GM19452 (cell line): Measurements from ENCODE around the gene FYB1.
"Not testable (repeated sequence)": the region's sequence is repeated elsewhere in the genome, so short reads cannot be mapped to it uniquely, and the experiment has no call there.

ENCODE experiments used
- ATAC-seq: cut with Tn5 transposase; IDR thresholded peaks from one replicate; pipeline ENCODE4 v1.9.1; 2021; ENCODE audit not compliant: unreplicated experiment

The FYB1 gene

DNA sequence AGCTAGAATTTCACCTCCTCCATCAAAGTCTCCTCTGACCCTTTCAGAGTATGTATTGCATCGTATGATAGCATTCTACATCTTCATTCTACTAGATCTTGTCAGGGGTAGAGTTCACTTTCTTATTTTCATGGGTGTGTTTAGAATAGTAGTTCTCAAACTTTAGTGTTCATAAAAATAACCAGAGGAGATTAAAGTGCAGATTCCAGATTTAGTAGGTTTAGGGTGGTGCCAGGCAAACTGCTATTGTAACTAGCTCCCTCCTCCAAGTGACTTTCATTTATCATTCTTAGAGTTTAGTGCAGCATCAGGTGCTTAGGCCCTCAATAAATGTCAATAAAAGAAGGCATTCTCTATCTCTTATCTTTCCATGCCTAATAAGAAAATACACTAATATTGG is 7.2 kb upstream of the FYB1 start:
- no peak for ATAC-seq

DNA sequence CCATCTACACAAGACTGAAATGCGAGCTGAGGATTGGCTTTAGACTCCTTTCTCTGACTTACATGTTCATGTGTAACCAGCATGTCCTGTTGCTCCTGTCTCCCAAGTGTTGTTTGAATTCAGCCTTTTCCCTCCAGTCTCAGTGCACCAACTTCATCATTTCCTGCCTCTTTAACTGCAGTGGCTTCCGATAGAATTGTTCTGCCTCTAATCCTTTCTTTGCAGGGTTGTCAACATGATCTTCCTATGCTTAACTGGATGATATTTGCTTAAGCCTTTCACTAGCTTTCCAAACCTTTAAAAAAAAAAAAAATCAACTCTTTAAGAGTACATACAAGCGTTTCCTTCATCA is 6.7 kb upstream of the FYB1 start:
- ATAC-seq, result no peak

DNA sequence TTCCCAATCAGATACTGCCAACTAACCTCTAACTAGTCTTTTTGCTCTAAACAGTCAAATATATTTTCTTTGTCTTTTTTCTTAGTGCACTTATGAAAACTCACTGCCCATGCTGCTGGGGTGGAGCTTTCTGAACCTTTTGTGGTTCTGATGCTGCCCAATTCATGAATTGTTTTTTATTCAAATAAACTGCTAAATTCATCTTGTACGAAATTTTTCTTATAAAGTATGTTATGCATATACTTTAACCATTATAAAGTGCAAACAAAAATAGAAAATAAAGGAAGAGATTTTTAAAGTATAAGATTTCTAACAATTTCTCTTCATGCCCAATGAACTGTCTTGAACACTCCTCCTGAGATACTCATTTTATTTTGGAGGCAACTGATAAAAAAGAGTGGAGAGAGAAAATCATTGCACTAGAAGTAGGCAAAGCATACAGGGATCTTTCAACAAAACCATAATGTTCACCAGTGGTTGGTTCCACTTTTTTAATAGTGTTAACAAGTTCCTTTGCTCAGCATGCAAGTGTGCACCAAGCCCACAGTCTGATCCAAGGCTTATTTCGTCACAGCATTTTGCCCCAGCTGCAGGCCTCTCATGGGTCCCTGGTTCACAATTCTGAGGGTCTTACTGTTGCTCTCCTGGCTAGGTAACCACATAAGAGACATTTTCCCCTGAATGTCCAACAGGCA is 6.2 kb upstream of the FYB1 start:
- no peak for ATAC-seq

DNA sequence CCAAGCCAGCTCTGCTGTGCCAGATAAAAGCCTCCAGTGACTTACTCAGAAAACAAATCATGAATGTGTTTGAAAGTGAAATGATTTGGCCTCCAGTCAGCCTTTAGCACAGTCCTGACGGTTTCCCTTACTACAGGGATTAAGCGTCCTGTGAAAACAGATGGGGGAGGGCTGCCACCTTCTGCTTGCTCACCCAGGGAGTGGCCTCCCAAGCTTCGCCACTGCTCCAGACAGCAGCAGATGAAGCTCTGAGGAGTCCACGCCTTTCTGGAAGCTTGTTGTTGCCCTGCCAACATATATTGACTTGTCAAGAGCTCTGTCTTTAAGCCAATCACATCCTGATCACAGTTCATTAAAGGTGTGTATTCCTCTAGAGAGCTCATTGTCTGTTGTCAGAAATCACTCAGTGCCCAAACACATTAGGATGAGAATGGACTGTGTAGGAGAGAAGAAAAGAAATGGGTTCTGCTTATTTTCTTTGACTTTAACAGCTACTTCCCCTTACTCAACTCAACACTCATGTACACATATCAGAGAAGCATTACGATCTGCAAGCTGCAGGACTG is 4.9 kb upstream of the FYB1 start:
- ATAC-seq, result no peak

DNA sequence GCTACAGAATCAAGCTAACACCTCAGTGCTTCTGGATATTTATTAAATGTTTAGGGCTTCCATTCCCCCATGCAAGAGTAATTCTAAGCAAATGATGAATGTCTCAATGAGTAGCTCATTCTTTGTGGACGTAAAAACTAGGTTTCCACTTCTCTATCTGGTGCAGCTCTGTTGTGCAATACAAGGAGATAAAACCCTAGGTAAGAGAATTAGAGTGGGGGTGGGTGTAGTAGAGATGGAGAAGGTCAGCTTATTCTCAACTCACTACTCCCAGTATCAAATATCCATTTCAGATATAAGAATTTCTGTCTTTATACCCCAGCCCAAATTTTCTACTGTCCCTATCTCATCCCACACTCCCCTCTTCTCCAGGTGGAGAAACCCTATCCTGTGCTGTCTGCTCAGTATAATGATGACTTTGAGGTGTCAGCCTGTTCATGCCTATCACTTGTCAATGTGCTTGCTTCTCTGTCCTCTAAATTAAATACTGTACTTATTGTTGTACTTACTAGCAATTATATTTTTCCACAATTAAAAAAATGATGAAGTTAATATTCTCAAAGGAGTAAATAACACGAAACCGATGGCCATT is 4.3 kb upstream of the FYB1 start:
- no peak for ATAC-seq

DNA sequence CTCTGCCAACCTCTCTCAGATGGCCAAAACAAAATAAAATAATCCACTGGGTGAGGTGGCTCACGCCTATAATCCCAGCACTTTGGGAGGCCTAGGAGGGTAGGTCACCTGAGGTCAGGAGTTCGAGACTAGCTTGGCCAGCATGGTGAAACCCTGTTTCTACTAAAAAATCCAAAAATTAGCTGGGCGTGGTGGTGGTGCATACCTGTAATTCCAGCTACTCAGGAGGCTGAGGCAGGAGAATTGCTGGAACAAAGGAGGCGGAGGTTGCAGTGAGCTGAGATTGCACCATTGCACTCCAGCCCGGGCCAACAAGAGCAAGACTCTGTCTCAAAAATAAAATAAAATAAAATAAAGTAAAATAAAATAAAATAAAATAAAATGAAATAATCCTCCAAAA is 2.3 kb upstream of the FYB1 start:
- ATAC-seq, result not testable (repeated sequence)

DNA sequence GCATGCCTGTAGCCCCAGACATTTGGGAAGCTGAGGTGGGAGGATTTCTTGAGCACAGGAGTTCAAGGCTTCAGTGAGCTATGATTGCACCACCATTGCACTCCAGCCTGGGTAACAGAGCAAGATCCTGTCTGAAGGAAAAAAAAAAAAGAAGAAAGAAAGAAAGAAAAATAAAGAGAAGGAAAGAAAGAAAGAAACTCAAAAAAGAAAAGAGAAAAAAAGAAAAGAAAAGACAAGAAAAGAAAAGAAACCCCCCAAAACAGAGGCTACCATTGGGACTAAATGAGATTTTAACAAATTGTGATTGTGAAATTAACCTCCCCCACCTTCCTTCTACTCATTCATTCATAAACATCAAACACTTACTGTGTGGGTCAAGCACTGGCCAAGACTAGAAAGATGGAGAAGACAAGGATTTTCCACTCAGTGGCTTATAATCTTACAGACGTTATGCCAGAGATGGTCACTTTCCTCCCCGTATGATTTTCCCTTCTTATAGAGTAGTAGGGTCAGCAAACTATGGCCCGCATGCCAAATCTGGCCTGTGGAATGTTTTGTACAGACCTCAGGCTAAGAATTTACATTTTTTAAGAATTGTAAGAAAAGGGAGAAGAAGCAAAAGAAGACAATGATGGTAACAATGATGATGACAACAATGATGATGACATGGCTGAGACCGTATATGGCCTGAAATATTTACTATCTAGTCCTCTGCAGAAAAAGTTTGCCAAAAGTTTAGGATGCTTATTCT is 1.1 kb upstream of the FYB1 start:
- no peak for ATAC-seq

DNA sequence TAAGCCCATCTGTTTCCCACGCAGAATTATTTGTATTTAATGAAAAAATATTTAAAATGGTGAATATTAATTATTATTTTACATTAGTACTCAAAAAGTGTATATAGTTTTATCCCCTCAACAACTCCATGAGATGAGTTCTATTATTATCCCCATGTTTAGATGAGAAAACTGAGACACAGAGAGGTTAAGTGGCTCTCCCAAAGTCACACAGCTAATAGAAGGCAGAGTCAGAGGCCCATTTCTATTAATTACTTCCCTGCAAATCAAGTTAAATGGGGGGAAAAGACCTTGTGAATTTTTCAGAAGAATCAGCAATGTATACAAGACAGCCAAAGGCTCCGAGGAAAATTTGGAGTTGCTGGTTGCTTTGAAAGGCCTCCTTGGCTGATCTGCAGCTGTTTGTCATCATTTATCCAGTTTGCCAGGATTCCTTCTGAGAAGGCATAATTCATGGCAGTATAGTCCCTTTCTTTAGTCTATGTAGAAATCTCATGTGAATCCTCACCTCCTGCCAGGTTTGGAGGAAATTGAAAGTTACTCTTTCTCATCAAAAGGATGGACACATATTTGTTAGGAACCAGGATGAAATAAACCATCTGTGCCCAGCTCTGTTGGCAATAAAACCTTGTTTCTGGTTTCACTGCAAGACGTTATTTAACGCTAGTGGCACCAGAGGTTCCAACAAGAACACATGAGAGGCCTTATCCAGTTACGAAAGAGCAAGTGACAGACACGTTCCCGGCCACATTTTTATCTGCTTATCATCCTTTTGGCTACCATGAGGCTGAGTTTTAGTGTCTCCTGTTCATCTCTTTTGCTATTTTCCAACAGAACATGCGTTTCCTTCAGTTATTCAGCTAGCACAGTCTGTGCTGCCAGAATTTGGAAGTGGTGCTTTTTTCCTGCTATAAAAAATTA is 621 bp downstream of the FYB1 start:
- no peak for ATAC-seq

DNA sequence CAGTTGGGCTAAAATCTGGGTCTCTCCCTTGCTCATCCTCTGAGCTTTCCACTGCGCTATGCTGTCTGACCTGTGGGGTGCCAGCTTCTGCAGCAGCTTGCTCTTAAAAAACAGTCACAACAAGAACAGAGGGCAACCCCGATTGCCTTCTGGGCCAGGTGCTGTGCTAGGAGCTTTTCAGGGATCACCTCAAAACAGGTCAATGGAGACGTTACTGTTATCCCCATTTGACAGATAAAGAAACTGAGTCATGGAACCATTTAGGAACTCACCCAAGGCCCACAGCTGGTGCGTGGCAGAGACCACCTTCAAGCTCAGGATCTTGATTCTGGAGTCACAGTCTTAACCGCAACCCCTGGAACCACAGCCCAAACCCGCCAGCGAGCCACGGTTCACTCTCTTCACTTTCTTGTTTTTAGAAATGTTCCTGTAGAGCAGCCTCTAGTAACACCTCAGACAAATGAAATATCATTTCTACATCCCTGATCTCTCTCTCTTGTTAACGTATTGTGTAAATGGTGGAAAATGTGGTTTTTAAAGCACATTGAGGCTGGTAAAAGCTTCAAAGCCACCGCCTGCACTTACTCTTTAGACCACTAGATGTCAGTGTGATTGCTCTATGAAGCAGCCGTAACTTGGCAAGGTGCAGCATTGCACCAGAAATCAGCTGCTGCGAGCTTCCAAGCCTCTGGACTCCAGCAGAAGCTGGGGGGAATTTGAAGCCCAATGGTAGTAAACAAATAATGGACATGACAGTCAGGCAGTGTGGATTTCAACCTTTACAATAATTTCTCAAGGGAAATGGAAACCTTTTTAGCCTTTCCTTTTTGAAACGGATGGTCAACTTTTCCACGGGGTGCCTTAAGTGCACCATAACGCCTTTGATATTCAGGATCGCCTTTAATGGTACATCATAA is 1.7 kb downstream of the FYB1 start:
- ATAC-seq, result peak; percentile 84

DNA sequence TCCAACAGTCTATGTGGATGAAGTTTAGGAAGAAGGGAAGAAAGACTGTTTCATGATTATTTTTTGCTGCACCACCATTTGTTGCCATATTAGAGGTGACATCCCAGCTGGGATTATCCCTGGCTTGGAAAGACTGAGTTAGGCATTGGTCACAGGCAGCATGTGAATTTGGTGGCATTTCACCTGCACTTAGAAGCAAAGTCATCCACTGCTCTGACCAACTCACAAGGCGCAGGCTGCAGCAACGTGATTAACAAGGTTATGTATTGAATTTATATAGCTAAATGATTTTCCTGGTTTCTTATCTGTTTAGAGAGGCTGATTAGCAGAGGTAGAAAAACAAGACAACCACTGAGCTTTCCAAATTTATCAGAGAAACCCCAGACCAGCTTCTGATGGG is 2.7 kb downstream of the FYB1 start:
- ATAC-seq, result no peak

DNA sequence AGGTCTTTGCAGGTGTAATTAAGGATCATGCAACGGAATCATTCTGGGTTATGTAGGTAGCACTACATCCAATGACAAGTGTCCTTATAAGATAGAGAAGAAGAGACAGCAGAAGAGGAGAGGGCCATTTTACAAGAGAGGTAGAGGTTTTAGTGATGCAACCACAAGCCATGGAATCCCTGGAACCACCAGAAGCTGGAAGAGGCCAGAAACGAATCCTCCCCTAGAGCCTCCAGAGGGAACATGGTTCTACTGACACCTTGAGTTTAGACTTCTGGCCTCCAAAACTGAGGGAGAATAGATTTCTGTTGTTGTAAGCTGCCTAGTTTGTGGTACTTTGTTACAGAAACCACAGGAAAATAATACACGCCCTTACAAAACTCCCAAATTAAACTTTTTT is 3.5 kb downstream of the FYB1 start:
- ATAC-seq, result no peak

DNA sequence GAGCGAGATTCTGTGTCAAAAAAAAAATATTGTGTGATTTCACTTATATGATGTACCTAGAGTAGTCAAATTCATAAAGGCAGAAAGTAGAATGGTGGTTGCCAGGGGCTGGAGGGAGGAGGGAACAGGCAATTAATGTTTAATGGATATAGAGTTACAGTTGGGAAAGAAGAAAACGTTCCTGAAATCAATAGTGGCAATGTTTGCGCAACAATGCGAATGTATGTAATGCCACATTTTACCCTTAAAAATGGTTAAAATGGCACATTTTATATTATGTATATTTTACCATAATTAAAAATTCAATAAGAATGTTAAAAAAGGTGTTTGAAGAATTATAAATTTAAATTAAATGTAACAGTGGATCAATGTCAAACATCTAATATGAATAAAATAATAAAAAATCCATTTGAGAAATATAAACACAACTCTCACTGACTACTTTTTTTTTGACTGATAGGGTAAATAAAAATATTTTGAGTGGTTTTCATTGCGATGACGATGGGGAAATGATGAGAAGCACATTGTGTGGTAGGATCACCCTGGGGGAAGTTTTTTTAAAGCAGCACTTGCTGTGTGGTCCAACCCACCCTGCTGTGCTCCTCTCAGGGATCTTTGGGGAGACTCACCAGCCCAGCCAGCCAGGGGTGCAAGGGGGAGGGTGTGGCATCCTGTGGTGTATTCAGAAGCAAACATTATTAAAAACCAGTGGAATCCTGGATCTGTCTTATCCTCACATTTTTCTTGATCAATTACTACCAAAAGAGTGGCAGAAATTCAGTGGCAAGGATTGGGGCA is 4.3 kb downstream of the FYB1 start:
- ATAC-seq, result no peak

DNA sequence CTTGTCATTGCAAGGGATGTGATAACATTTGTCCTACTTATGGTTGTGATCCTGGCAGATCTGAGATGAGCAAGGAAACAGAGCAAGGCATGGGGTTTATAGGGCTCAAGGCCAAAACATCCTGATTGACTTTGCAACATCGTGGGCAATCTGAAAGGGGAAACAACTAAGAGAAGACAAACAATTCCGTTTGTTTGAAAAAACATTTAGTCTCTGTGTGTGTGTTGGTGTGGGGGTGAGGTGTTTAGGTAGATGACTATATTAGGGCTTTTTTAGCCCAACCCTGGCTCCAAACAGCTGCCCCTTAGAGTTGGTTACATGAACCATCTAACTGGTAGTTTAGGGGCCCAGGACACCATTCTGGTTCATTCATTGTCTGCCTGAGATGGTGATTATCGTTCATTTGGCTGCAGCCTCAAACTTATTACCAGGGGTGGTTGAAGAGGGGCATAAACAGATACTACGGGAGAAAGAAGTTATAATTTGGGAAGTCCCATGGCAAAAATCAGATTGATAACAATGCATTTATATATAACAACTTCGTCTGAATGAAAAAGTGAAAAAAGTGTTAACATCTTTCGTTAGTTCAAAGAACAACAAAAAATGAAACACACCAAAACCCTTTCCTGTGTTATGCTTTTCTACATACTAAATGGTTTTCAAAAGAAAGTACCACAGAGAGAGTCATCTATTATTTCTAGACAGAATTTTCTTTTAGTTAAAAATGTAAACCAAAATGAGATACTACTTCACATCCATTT is 5.7 kb downstream of the FYB1 start:
- no peak for ATAC-seq

DNA sequence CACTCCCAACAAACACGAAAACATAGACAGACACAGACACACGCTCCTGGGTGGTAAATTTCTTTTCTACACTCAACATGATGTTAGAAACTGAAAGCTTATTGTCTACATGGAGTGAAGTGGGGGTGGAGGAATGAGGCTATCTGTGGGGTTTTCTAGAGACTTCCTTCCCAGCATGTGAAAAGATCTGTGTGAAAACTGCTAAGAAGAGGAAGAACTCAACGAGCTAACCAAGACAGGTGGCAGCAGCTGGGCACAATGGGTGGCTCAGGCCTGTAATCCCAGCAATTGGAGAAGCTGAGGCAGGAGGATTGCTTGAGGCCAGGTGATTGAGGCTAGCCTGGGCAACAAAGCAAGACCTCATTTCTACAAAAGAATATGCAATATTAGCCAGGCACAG is 7.6 kb downstream of the FYB1 start:
- ATAC-seq, result no peak

DNA sequence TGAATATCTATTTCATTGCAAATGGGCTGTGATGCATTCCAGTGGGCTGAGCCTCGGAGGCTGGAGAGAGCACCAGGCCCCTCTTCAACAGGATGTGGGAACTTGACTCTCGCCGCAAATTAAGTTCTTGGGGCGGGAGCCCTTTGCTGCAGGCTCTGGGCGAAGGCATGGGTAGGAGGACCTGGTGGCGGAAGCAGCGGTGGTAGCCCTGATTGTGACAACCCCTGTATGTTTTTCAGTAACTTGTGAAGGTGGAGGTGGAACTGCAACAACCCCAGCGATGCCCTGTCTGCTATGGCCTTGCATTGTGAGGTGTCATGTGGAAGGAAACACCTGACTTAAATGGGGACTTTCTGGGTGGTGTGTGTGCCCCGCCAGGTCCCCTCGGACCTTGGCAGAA is 9.4 kb downstream of the FYB1 start:
- ATAC-seq, result peak; percentile 68

DNA sequence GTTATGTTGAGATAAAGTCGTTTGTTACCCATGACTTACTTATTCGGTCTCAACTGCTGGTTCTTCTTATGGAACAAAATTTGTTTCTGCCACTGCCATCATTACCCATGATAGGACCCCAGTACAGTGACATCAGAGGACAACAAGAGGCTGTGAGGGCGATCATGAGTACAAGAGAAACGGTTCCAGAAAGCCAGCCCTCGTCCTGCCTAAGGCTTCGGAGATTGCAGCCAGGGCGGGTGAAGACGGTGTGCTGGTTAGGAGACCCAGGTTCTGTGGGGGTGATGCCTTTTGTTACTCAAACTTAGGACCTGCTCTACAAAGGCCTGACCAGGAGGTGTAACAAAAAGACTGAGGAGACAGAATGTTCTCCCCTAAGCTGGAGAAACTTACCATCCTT is 10.9 kb downstream of the FYB1 start:
- ATAC-seq, result no peak

DNA sequence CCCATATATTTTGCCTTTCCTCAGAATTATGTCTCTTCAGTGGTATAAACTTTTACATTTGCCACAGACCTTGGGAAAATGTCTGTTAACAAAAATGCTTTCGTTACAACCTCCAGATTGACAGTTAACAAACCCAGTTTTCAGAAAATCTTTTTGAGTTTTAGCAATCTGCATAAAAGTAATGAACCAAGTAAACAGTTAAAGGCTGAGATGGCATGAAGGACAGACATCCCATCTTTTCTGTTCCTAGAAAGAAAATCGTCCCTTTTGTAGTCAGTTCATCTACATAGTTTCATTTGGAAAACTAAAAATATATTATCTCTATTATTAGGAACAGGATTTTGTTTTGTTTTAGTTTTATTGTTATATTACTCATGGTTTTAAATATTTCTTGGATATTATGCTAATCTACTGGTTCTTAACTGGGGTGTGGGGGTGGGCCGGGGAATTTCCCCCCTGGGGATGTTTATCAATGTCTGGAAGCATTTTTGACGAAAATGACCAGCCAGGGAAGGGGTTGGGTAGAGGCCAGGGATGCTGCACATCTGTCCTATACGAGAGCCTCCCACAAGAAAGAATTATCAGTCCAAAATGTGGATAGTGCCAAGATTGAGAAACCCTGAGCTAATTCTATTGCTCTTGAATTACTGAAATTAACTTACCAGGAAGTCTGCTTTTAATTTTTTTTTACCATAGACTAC is 11.9 kb downstream of the FYB1 start:
- ATAC-seq, result no peak
